GM19238 (cell line): ENCODE data around the gene DEFB131B.
"Not testable (repeated sequence)": the region's sequence is repeated elsewhere in the genome, so short reads cannot be mapped to it uniquely, and the experiment has no call there.

Experiments
- DNase-seq: peaks from one replicate; pipeline ENCODE4 v3.0.0; 2011; ENCODE audit warnings: low spot score; ENCODE audit not compliant: insufficient read length

DEFB131B gene

DNA sequence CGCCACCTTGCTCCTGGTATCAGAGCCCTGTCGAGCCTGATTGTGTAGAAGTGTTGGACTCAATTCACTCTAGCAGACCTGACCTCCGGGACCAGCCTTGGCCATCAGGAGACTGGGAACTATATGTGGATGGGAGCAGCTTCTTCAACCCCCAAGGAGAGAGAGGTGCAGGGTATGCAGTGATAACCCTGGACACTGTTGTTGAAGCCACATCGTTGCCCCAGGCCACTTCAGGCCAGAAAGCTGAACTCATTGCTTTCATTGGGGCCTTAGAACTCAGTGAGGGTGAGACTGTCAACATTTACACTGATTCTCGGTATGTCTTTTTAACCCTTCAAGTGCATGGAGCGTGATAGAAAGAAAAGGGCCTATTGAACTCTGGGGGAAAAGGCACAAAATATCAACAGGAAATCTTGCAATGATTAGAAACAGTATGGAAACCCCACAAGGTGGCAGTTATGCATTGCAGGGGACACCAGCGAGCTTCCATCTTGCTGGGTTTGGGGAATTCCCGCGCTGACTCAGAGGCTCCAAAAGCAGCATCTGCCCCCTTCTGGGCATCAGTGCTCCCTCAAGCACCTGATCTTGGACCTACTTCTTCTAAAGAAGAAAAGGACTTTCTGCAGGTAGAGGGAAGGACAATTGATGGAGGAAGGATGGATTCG, 33.2 kb downstream of the DEFB131B start:
- not testable (repeated sequence) for DNase-seq

DNA sequence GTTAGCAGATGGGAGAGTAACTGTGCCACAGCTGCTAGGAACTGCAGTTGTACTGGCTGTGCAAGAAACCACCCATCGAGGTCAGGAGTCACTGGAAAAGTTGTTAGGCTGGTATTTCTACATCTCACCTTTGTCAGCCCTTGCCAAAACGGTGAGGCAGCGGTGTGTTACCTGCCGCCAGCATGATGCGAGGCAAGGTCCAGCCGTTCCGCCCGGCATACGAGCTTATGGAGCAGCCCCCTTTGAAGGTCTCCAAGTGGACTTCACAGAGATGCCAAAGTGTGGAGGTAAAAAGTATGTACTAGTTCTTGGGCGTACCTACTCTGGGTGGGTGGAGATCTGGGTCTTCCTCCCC, 33.7 kb downstream of the DEFB131B start:
- DNase-seq = not testable (repeated sequence)

DNA sequence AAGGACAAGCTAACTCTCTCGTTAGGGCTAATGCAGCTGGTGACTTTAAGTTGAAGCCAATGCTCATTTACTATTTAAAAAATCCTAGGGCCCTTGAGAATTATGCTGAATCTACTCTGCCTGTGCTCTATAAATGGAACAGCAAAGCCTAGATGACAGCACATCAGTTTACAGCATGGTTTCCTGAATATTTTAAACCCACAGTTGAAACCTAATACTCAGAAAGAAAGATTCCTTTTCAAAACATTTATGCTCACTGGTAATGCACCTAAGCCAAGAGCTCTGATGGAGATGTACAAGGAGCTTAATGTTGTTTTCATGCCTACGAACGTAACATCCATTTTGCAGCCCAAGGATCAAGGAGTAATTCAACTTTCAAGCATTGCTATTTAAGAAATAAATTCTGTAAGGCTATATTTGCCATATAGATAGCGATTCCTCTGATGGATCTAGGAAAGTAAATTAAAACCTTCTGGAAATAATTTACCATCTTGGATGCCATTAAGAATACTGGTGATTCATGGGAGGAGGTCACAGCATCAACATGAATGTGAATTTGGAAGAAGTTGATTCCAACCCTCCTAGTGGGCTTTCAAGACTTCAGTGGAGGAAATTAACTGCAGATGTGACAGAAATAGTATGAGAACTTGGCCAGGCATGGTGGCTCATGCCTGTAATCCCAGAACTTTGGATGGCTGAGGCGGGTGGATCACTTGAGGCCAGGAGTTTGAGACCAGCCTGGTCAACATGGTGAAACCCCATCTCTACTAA, 35.7 kb downstream of the DEFB131B start:
- no peak for DNase-seq

DNA sequence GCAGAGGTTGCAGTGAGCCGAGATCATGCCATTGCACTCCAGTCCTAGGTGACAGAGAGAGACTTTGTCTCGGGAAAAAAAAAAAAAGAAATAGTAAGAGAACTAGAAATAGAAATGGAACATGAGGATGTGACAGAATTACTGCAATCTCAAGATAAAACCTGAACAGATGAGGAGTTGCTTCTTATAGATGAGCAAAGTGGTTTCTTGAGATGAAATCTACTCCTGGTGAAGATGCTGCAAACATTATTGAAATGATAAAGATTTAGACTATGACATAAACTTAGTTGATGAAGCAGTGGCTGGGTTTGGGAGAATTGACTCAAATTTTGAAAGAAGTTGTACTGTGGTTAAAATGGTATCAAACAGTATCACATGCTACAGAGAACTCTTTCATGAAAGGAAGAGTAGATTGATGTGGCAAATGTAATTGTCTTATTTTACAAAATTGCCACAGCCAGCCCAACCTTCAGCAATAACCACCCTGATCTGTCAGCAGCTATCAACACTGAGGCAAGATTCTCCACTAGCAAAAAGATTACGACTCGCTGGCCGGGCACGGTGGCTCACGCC, 36.5 kb downstream of the DEFB131B start:
- DNase-seq = no peak

DNA sequence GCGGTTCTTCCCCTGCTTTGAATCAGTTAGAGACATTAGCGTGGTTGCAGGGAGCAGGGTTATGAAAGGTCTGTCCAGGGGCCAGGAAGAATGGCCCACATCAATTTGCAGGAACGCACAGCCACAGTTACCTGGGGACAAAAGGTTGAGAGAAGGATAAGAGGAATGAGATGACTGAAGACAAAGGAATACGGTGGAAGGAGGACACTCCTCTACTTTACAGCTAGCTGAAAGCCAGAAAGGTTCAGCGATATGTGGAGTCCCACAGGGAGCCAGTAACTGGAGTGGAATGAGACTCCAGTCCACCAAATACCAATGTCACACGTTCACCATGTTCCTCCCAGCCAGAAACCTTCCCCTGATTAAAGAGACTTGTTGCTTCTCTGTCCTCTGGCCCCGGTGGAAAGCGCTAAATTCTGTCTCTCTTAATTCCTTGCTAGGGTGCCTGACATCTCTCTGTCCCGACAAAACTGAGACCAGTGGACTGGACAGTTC, 39.4 kb downstream of the DEFB131B start:
- DNase-seq = no peak

DNA sequence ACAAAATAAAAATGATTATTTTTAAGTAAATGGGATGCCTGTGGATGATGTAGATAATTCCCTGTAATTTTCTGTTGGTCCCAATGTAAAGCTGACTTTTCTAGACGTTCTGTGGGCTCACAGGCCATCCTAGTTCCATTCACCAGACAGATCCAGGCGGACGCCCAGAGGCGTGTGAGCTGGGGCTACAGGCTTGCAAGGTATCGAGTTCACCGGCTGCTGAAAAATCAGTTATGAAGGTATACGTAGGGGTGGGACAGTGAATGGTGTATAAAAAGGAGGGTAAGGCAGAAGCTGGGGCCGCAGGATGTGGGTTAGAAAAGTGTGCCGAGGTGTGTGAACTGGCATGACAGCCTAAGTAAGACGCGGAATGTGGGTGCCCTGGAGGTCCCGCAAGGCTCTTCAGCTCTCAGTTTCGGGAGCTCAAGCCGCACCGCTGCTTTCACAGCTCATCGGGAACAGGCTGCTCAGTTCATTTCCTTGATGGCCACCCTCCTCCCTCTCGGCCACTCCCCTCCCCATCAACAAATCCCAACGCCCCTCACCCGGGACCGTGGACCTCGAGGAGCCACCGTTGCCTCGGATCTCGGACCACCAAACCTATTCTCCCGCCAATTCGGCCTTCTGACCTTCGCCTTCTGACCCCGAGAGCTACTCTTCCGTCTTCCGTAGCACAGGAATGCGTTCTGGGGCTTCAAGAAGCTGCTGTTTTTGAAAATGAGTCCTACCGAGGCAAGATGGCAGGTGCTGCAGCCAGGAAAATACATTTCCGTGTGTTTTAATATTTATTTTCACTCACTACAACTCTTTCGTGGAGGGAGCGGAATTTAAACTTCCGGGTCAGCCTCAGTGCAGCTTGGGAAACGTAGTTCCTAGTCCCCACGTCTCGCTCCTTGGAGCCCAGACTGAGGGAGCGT, 49.8 kb downstream of the DEFB131B start, which contains the start of gene XNDC1N:
Gene XNDC1N (minus strand): TSS at position 775 of the 917 bp plus-strand sequence. CDS start 5,241 bp downstream, outside the sequence.
- peak; percentile 70 for DNase-seq

GRCh38 chr11:71928737-71929443, 50.6 kb downstream of the DEFB131B start, which contains the start of gene RNF121:
RNF121 (plus strand) TSS chr11:71929046; CDS start chr11:71929062, 16 bp downstream.
- peak; percentile 86 for DNase-seq

- DNase-seq = no peak
Observed at GRCh38 chr11:71929491-71929890, 51.2 kb downstream of the DEFB131B start.

DNA sequence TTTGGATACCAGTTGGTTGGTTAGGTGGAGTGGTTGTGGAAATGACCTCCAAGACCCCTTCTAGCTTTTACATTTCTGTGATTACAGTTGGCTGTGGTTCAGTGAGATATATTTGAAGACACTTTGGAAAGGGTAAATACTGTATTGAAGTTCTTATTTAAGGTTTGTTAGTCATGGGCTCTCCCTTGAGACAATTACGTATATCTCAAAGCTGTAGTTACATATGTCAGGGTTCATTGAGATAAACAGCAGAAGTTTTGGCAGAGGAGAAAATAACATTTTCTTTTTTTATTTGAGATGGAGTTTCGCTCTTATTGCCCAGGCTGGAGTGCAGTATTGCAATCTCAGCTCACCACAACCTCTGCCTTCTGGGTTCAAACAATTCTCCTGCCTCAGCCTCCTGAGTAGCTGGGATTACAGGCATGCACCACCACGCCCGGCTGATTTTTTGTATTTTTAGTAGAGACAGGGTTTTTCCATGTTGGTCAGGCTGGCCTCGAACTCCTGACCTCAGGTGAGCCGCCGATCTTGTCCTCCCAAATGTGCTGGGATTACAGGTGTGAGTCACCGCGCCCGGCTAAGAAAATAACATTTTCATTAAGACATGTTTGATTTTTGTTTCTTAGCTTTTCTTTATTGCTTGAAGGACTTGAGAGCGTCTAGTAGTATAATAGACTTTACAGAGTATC, 52.4 kb downstream of the DEFB131B start:
- no peak for DNase-seq

DNA sequence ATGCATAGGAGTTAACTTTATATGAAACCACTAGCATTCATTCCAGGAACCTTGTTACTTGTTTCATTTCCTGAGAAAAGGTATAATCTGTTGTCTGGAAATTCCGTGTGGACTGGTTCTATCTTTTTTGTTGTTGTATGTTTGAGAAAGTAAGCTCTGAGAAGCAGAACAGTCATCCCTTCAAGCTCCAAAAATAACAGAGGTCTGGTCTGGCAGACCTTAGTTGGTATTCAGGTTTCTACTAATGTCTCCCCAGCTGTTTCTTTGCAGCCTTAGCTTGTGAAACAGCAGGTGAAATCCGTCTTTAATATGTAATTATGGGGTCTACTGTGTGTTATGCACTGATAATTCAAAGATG, 53.0 kb downstream of the DEFB131B start:
- no peak for DNase-seq

DNA sequence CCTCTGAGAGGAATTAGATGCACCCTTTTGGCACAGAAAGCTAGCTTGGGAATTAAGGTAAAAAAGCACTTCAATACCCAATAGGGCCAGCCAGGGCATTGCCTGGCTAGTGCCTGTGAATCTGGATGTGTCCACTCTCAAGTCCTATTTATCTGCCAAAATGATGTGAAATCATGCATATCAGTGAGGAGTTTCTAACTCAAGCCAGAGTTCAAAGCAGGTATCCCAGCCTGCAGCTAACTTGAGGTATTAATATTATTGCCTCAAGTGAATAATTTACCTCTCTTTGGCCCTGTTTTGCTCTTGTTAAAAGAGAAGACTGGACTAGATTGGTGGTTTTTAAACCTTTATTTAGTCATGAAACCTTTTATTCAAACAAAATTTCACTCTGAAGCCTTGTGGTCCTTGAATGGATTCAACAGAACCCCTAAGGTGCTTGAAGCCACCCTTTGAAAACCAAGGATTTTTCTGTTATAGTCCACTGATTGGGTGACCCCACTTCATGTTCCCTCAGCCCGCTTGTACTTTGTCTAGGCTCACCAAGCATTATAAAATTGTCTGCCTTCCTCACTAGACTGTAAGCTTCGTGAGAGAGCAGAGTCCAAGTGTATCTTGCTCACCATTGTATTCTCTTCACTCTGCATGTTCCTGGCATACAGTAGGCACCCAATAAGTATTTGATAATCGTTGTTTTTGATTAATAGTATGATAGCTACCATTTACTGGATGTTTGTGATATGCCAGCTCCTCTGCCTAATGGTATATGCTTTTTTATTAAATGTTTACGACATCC, 55.1 kb downstream of the DEFB131B start:
- no peak for DNase-seq
